Measurements from ENCODE around the gene ENTPD1.

The ENTPD1 gene

GRCh38 chr10:95836610-95837355 is 80.8 kb downstream of the ENTPD1 start:
- no peak for TF ChIP-seq CTCF (IDR thresholded peaks at IDR 0.05; ENCODE audit: low read depth, low read length, missing control alignments)
- no peak for DNase-seq (ENCODE audit: low read depth)
- no peak overlapping the region; the same call in 1 of the 2 replicates for H3K4me3 ChIP-seq (ENCODE audit: low read depth, low read length)

- TF ChIP-seq CTCF (IDR thresholded peaks at IDR 0.05; ENCODE audit: low read depth, low read length, missing control alignments): no peak
- no peak overlapping the region for H3K4me3 ChIP-seq (ENCODE audit: low read depth, low read length)
- DNase-seq (ENCODE audit: low read depth): no peak
Measured at GRCh38 chr10:95837356-95837776, 81.4 kb downstream of the ENTPD1 start.

- peak; percentile 92 for DNase-seq (ENCODE audit: low read depth)
- TF ChIP-seq CTCF (IDR thresholded peaks at IDR 0.05; ENCODE audit: low read depth, low read length, missing control alignments): no peak
- H3K4me3 ChIP-seq (ENCODE audit: low read depth, low read length): no peak overlapping the region
Measured at GRCh38 chr10:95837783-95838182, 81.8 kb downstream of the ENTPD1 start.

GRCh38 chr10:95840121-95840520 is 84.2 kb downstream of the ENTPD1 start:
- no peak for TF ChIP-seq CTCF (IDR thresholded peaks at IDR 0.05; ENCODE audit: low read depth, low read length, missing control alignments)
- H3K4me3 ChIP-seq (ENCODE audit: low read depth, low read length): no peak overlapping the region
- no peak for DNase-seq (ENCODE audit: low read depth)

GRCh38 chr10:95840681-95841080 is 84.7 kb downstream of the ENTPD1 start:
- H3K4me3 ChIP-seq (ENCODE audit: low read depth, low read length): no peak overlapping the region
- TF ChIP-seq CTCF (IDR thresholded peaks at IDR 0.05; ENCODE audit: low read depth, low read length, missing control alignments): no peak
- no peak for DNase-seq (ENCODE audit: low read depth)

GRCh38 chr10:95841661-95842498 is 85.9 kb downstream of the ENTPD1 start:
- H3K4me3 ChIP-seq (ENCODE audit: low read depth, low read length): no peak overlapping the region
- peak; percentile 53 for TF ChIP-seq CTCF (IDR thresholded peaks at IDR 0.05; ENCODE audit: low read depth, low read length, missing control alignments)
- DNase-seq (ENCODE audit: low read depth): peak; percentile 53
